CD4-positive, alpha-beta memory T cell (primary cell): ENCODE measurements around the gene DYNLL1. TPM values are rescaled to one million over a fixed set of nuclear protein-coding genes. Genes with fewer than 3 reads are reported as not detected.
"Not testable (repeated sequence)": the region's sequence is repeated elsewhere in the genome, so short reads cannot be mapped to it uniquely, and the experiment has no call there.

ENCODE experiments used
- CTCF ChIA-PET: fragments of 350-600 bp; sonication (Branson Sonifier 250); formaldehyde crosslinking; loops from one replicate; lab custom pipeline; 2021; ENCODE audit warnings: inconsistent platforms; ENCODE audit not compliant: partially characterized antibody; lab: Charles Lee
- POLR2A ChIA-PET: fragments of 350-600 bp; sonication (Branson Sonifier 250); formaldehyde crosslinking; loops from one replicate; lab custom pipeline; 2021; ENCODE audit not compliant: partially characterized antibody; lab: Charles Lee
- DNase-seq, 5 donors: peaks; one replicate each; pipeline versions ENCODE4 v3.0.0 to v3.0.0-alpha.2; 2020 to 2022; ENCODE audit warnings: mixed read lengths in 1 of 5
- H3K27ac ChIP-seq: one replicate; pipeline ENCODE4 v1.7.0; 2013; ENCODE audit warnings: low read depth, low read length
- H3K27me3 ChIP-seq: 2 replicates; pipeline ENCODE4 v1.7.0; 2013; ENCODE audit warnings: mild to moderate bottlenecking, low read length, moderate library complexity; ENCODE audit not compliant: insufficient read depth
- H3K36me3 ChIP-seq: 2 replicates; pipeline ENCODE4 v1.7.0; 2013; ENCODE audit warnings: mild to moderate bottlenecking, low read length, moderate library complexity; ENCODE audit not compliant: insufficient read depth
- H3K4me1 ChIP-seq: 2 replicates; pipeline ENCODE4 v1.7.0; 2013; ENCODE audit warnings: mild to moderate bottlenecking, low read length, moderate library complexity; ENCODE audit not compliant: insufficient read depth
- H3K4me3 ChIP-seq, 2 donors: one replicate each; pipeline ENCODE4 v1.7.0; 2013; ENCODE audit warnings: low read length in 2 of 2, mild to moderate bottlenecking in 1 of 2
- H3K9me3 ChIP-seq, 2 donors: one replicate each; pipeline ENCODE4 v1.7.0; 2013; ENCODE audit warnings: low read length in 2 of 2, control low read depth in 1 of 2; ENCODE audit not compliant: control insufficient read depth in 1 of 2
- H3K27ac Mint-ChIP-seq, 7 donors: one replicate each; pipeline ENCODE4 v1.8.0; 2020 to 2021; ENCODE audit warnings: mixed read lengths in 7 of 7, mild to moderate bottlenecking in 6 of 7, inconsistent platforms in 3 of 7, moderate library complexity in 3 of 7
- H3K27me3 Mint-ChIP-seq, 2 donors: one replicate each; pipeline ENCODE4 v1.8.0; 2020 to 2021; ENCODE audit warnings: mixed read lengths in 2 of 2
- H3K36me3 Mint-ChIP-seq, 2 donors: one replicate each; pipeline ENCODE4 v1.8.0; 2020 to 2021; ENCODE audit warnings: mixed read lengths in 2 of 2, inconsistent platforms in 1 of 2, mild to moderate bottlenecking in 1 of 2
- H3K4me1 Mint-ChIP-seq, 4 donors: one replicate each; pipeline ENCODE4 v1.8.0; 2020 to 2021; ENCODE audit warnings: mixed read lengths in 4 of 4, mild to moderate bottlenecking in 1 of 4
- H3K4me3 Mint-ChIP-seq, 8 donors: one replicate each; pipeline ENCODE4 v1.8.0; 2020 to 2021; ENCODE audit warnings: mixed read lengths in 8 of 8, mild to moderate bottlenecking in 7 of 8, moderate library complexity in 6 of 8, inconsistent platforms in 3 of 8
- H3K9me3 Mint-ChIP-seq, 8 donors: one replicate each; pipeline ENCODE4 v1.8.0; 2020 to 2021; ENCODE audit warnings: mixed read lengths in 8 of 8, mild to moderate bottlenecking in 5 of 8, inconsistent platforms in 3 of 8, moderate library complexity in 1 of 8
- intact Hi-C: fragments of 100-400 bp; cut with micrococcal nuclease; formaldehyde crosslinking; loops from one replicate; pipeline ENCODE4 v1.15.1; 2023
- polyA plus RNA-seq, 2 donors: library from polyadenylated mRNA; unstranded; fragments of 300-500 nt; fragmentation: Illumina TruSeq; gene quantifications; one replicate each; pipeline ENCODE4 v1.2.3, GENCODE V29; 2021
- total RNA-seq, 2 experiments: library from RNA; stranded (reverse); gene quantifications; one replicate each; pipeline ENCODE4 v1.2.3, GENCODE V29; 2021

Gene DYNLL1
- total and polyA plus RNA-seq, 4 experiments from 2014 or later: 97.5 to 351 (median 228) TPM

- intact Hi-C loops: no loop called here
- Histone ChIP-seq H3K27ac (no peak overlapping the region), H3K4me3 (no peak overlapping the region), H3K4me1 (peaks cover 22% of the 10 kb centered on the region), H3K9me3 (no peaks in the 10 kb centered on the region), H3K27me3 (no peaks in the 10 kb centered on the region), H3K36me3 (no peaks in the 10 kb centered on the region)
- no peaks in the 10 kb centered on the region for H3K36me3 Mint-ChIP-seq
- POLR2A ChIA-PET: interaction anchor here (1.1 to 2.4 kb wide), 3 partner anchors 11 to 16 kb away, joined by 3 to 13 read pairs (median 3); partner anchors contain the start of genes DYNLL1 and SRSF9
- no peaks in the 10 kb centered on the region for H3K9me3 Mint-ChIP-seq
- peak overlapping the region in 3 of 8 donors; percentile 3 to 65 (median 15) for H3K4me3 Mint-ChIP-seq
- CTCF ChIA-PET: interaction anchor here (1.5 to 2.5 kb wide), 2 partner anchors 10 to 12 kb away, joined by 5 to 11 read pairs; partner anchors contain the start of gene SRSF9
- no peak for DNase-seq
- H3K4me1 Mint-ChIP-seq: peaks cover 7 to 29% (median 15%) of the 10 kb centered on the region in 4 donors
- no peaks in the 10 kb centered on the region for H3K27me3 Mint-ChIP-seq
- H3K27ac Mint-ChIP-seq: peak overlapping the region in 6 of 7 donors; percentile 36 to 92 (median 78)
Observed at GRCh38 chr12:120480211-120480610, 15.7 kb upstream of the DYNLL1 start.

GRCh38 chr12:120481022-120481767 is 14.7 kb upstream of the DYNLL1 start:
- peak overlapping the region in 6 of 8 donors; percentile 33 to 67 (median 40) for H3K4me3 Mint-ChIP-seq

GRCh38 chr12:120483621-120484020 is 12.3 kb upstream of the DYNLL1 start:
- Mint-ChIP-seq H3K27ac (no peak overlapping the region), H3K36me3 (peaks cover 0 to 3% of the 10 kb centered on the region in 2 donors), H3K4me1 (peaks cover 7 to 29% (median 15%) of the 10 kb centered on the region in 4 donors), H3K9me3 (no peaks in the 10 kb centered on the region), H3K4me3 (no peak overlapping the region), H3K27me3 (no peaks in the 10 kb centered on the region)
- Histone ChIP-seq H3K9me3 (no peaks in the 10 kb centered on the region), H3K36me3 (no peaks in the 10 kb centered on the region), H3K4me3 (no peak overlapping the region), H3K4me1 (peaks cover 22% of the 10 kb centered on the region), H3K27me3 (no peaks in the 10 kb centered on the region), H3K27ac (no peak overlapping the region)
- no peak for DNase-seq
- ChIA-PET POLR2A (no interaction called here), CTCF (interaction anchor here (2.8 kb wide), 1 partner anchor 14 kb away, joined by 15 read pairs; the partner anchor contains the start of gene SRSF9)
- intact Hi-C loops: no loop called here

More at GRCh38 chr12:120481022-120481767, 14.7 kb upstream of the DYNLL1 start:
- intact Hi-C loops: no loop called here
- H3K4me1 Mint-ChIP-seq: peaks cover 7 to 29% (median 15%) of the 10 kb centered on the region in 4 donors
- ChIA-PET POLR2A (interaction anchor here (2.4 kb wide), 1 partner anchor 12 kb away, joined by 13 read pairs; the partner anchor contains the start of gene SRSF9), CTCF (interaction anchor here (0.7 to 2.5 kb wide), 2 partner anchors 11 kb away, joined by 3 to 11 read pairs; partner anchors contain the start of gene SRSF9)
- Histone ChIP-seq H3K9me3 (no peaks in the 10 kb centered on the region), H3K36me3 (no peaks in the 10 kb centered on the region), H3K27me3 (no peaks in the 10 kb centered on the region), H3K4me3 (no peak overlapping the region), H3K27ac (no peak overlapping the region), H3K4me1 (peaks cover 22% of the 10 kb centered on the region)
- DNase-seq: peak in 4 of 5 donors; percentile 19 to 47 (median 32)
- H3K27me3 Mint-ChIP-seq: no peaks in the 10 kb centered on the region
- peak overlapping the region; percentile 22 to 88 (median 76) for H3K27ac Mint-ChIP-seq
- H3K36me3 Mint-ChIP-seq: no peaks in the 10 kb centered on the region
- H3K9me3 Mint-ChIP-seq: no peaks in the 10 kb centered on the region

GRCh38 chr12:120485961-120486881 is 9.7 kb upstream of the DYNLL1 start:
- Mint-ChIP-seq H3K9me3 (no peaks in the 10 kb centered on the region), H3K27ac (no peak overlapping the region)

GRCh38 chr12:120487552-120487951 is 8.4 kb upstream of the DYNLL1 start:
- H3K27ac ChIP-seq, DNase-seq, POLR2A ChIA-PET, H3K4me1 ChIP-seq, H3K9me3 ChIP-seq, H3K27ac Mint-ChIP-seq, H3K4me3 ChIP-seq, intact Hi-C loops, H3K4me3 Mint-ChIP-seq, H3K4me1 Mint-ChIP-seq, H3K36me3 ChIP-seq, H3K36me3 Mint-ChIP-seq, H3K27me3 Mint-ChIP-seq, H3K27me3 ChIP-seq, H3K9me3 Mint-ChIP-seq: not testable (repeated sequence)
- CTCF ChIA-PET: interaction anchor here (0.6 kb wide), 1 partner anchor 484 kb away, joined by 3 read pairs; no protein-coding TSS in a partner anchor

More at GRCh38 chr12:120485961-120486881, 9.7 kb upstream of the DYNLL1 start:
- Mint-ChIP-seq H3K27me3 (no peaks in the 10 kb centered on the region), H3K4me3 (no peak overlapping the region), H3K36me3 (peaks cover 0 to 3% of the 10 kb centered on the region in 2 donors), H3K4me1 (peaks cover 0 to 10% (median 2%) of the 10 kb centered on the region in 4 donors)
- no peaks in the 10 kb centered on the region for H3K9me3 ChIP-seq
- ChIA-PET CTCF (interaction anchor here (1.3 kb wide), 1 partner anchor 11 kb away, joined by 3 read pairs; no protein-coding TSS in a partner anchor), POLR2A (no interaction called here)
- no peaks in the 10 kb centered on the region for H3K27me3 ChIP-seq
- H3K4me1 ChIP-seq: peaks cover 7% of the 10 kb centered on the region
- no peak for DNase-seq
- no peak overlapping the region for H3K4me3 ChIP-seq
- H3K27ac ChIP-seq: no peak overlapping the region
- intact Hi-C loops: no loop called here
- H3K36me3 ChIP-seq: no peaks in the 10 kb centered on the region

GRCh38 chr12:120488057-120488640 is 7.8 kb upstream of the DYNLL1 start:
- H3K4me3 ChIP-seq: no peak overlapping the region
- POLR2A ChIA-PET: no interaction called here

More at GRCh38 chr12:120488057-120488640, 7.8 kb upstream of the DYNLL1 start:
- H3K27ac Mint-ChIP-seq: no peak overlapping the region
- H3K27me3 Mint-ChIP-seq: no peaks in the 10 kb centered on the region
- peaks cover 0 to 3% of the 10 kb centered on the region in 2 donors for H3K36me3 Mint-ChIP-seq
- H3K4me3 Mint-ChIP-seq: no peak overlapping the region
- H3K4me1 Mint-ChIP-seq: peaks cover 0 to 6% (median 0%) of the 10 kb centered on the region in 4 donors
- no peaks in the 10 kb centered on the region for H3K9me3 Mint-ChIP-seq
- Histone ChIP-seq H3K36me3 (no peaks in the 10 kb centered on the region), H3K9me3 (no peaks in the 10 kb centered on the region), H3K4me1 (no peaks in the 10 kb centered on the region), H3K27me3 (no peaks in the 10 kb centered on the region), H3K27ac (no peak overlapping the region)
- DNase-seq: no peak
- intact Hi-C loops: no loop called here
- CTCF ChIA-PET: no interaction called here
